Measurements from ENCODE around the gene SP8.

- TF ChIP-seq HNF4G (IDR thresholded peaks at IDR 0.05) = no peak
- no peak for TF ChIP-seq EGR1 (IDR thresholded peaks at IDR 0.05; ENCODE audit: low read depth in 2 of 2)
- TF ChIP-seq, protein P1, sequence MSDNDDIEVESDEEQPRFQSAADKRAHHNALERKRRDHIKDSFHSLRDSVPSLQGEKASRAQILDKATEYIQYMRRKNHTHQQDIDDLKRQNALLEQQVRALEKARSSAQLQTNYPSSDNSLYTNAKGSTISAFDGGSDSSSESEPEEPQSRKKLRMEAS (IDR thresholded peaks at IDR 0.05) = no peak
- TF ChIP-seq, protein P2, sequence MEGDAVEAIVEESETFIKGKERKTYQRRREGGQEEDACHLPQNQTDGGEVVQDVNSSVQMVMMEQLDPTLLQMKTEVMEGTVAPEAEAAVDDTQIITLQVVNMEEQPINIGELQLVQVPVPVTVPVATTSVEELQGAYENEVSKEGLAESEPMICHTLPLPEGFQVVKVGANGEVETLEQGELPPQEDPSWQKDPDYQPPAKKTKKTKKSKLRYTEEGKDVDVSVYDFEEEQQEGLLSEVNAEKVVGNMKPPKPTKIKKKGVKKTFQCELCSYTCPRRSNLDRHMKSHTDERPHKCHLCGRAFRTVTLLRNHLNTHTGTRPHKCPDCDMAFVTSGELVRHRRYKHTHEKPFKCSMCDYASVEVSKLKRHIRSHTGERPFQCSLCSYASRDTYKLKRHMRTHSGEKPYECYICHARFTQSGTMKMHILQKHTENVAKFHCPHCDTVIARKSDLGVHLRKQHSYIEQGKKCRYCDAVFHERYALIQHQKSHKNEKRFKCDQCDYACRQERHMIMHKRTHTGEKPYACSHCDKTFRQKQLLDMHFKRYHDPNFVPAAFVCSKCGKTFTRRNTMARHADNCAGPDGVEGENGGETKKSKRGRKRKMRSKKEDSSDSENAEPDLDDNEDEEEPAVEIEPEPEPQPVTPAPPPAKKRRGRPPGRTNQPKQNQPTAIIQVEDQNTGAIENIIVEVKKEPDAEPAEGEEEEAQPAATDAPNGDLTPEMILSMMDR (IDR thresholded peaks at IDR 0.05; ENCODE audit: low read depth, low read length, missing input control) = no peak
- TF ChIP-seq JUND (IDR thresholded peaks at IDR 0.05) = no peak
- TF ChIP-seq GABPA (IDR thresholded peaks at IDR 0.05 in 1 of 2, conservative IDR thresholded peaks at IDR 0.05 in 1 of 2) = no peak
- no peak for TF ChIP-seq TAF1 (conservative IDR thresholded peaks at IDR 0.05)
- TF ChIP-seq FOXA1 (IDR thresholded peaks at IDR 0.05) = no peak
- TF ChIP-seq YY1 (IDR thresholded peaks at IDR 0.05) = no peak
- TF ChIP-seq RAD21 (IDR thresholded peaks at IDR 0.05) = no peak
- no peak for TF ChIP-seq REST (IDR thresholded peaks at IDR 0.05)
- no peak for TF ChIP-seq ATF3 (IDR thresholded peaks at IDR 0.05)
- no peak for TF ChIP-seq SP1 (IDR thresholded peaks at IDR 0.05)
Measured at GRCh38 chr7:20797462-20798080, 10.9 kb upstream of the SP8 start.
